Measurements from ENCODE around the gene EPHB2. TPM values are rescaled to one million over a fixed set of nuclear protein-coding genes. Genes with fewer than 3 reads are reported as not detected.

Gene EPHB2
- polyA plus RNA-seq, 3 donors = 11.4 to 16.6 (median 14.4) TPM

- DNase-seq = no peak
Observed at GRCh38 chr1:22877112-22877915, 166.7 kb downstream of the EPHB2 start.

GRCh38 chr1:22877980-22878379 is 167.3 kb downstream of the EPHB2 start:
- DNase-seq = no peak

GRCh38 chr1:22878626-22879025 is 168.0 kb downstream of the EPHB2 start:
- no peak for DNase-seq

DNA sequence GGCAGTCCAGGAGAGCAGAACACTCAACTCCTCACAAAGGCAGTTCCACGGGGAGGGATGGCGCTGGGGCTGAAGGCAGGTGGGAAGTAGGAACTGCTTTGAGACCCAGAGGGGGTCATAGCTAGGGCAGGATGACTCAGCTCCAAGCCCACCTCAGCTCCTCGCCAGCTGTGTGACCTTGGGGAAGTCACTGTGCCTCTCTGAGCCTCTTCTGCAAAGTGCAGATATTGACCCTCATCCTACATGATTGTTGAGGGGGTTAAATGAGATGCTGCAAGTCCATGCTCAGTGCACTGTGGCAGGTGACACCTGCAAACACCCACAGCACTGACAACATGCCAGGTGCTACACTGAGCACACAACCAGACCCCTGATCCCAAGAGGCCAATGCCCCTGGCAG is 168.8 kb downstream of the EPHB2 start:
- DNase-seq = no peak

DNA sequence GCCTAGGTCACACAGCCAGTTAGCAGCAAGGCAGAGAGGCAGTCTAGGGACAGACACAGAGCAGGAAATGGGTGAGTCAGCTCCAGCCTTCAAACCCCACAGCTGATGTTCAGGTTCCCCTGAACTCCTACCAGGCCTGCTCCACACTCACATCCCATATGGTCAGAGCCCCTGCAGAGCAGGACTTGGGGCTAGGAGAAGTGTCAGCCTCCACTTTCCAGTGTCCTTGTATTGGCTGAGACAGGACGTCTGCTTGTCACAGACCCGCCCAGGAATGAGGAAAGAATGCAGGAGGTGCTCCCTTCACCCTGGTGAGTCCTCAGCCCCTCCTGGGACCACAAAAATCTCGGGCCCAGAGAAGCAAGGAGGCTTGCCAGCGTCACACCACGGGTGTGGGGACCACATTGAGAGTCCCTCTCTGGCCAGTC is 169.5 kb downstream of the EPHB2 start:
- DNase-seq = no peak

GRCh38 chr1:22883406-22883805 is 172.8 kb downstream of the EPHB2 start:
- no peak for DNase-seq

DNA sequence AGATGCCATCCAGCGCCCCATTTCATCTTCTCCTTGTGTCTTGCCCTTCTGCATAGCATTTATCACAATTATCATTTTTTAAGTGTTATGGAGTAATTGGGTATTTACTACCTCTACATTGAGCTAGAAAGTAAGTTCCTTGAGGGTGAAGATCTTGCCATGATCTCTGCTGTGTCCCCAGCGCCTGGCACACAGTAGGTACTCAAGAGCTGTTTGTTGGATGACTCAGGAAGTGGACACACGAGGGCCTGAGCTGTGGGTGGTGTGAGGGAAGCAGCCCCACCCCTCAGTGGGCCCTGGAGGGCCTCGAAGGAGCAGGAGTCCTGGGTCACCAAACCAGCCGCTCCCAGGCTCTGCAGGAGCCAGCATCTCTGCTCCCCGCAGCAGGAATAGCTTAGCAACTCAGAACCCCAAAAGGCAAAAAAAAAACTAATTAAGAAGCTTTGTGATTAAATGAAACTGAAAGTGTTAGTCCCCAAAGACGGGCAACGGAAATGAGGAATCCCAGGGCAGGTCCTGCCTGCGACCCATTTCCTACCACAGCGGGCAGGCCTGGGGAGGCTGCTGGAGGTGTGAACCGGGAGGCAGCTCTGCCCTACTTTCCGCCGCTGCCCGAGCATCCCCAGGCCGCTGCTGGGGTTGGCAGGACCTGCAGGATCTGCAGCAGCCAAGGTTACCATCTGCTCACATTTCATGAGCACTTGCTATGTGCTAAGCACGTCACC is 174.3 kb downstream of the EPHB2 start:
- DNase-seq = no peak

- no peak for DNase-seq
Observed at GRCh38 chr1:22886211-22886610, 175.6 kb downstream of the EPHB2 start.

DNA sequence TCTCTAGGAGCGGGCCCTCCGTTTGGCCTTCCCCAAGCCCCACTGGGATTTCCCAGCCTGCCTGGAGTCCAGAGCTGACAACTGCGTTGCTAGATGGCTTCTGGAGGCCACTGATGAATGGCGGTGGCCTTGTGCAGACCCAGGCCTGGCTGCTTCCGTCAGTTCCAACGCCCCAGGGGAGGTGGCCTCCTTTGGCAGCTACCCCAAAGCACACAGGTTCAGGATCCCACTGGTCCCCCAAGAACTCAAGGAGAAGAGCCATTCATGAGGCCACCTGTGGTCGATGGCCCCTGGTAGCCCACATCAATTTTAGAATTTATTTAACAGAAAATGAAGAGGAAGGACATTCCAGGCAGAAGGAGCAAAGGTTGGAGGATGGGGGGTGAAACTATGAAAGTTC is 176.9 kb downstream of the EPHB2 start:
- no peak for DNase-seq

DNA sequence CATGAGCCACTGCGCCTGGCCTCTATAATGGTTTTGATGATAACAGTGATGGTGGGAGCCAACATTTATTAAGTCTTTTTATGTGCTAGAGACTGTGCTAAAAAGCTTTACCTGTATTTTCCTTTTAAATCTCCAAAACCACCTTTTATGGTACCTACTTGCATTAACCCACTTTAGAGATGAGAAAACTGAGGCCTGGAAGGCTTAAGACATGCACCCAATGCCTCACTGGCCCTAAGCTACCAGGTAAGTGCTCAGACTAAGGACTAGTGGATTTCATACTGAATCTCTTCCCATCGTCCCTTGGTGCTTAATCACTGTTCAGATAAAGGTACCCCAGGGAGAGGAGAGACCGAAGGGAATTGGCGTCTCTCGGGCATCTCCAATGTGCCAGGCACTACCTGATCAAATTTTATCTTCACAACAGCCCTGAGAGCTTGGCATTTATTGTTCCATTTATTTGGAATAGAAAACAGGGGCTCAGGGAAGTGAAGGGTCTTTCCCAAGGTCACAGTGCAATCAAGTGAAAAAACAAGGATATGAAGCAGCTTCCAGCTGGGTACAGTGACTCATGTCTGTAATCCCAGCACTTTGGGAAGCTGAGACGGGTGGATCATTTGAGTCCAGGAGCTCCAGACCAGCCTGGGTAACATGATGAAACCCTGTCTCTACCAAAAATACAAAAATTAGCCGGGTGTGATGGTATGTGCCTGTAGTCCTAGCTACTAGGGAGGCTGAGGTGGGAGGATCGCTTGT is 177.9 kb downstream of the EPHB2 start:
- no peak for DNase-seq

DNA sequence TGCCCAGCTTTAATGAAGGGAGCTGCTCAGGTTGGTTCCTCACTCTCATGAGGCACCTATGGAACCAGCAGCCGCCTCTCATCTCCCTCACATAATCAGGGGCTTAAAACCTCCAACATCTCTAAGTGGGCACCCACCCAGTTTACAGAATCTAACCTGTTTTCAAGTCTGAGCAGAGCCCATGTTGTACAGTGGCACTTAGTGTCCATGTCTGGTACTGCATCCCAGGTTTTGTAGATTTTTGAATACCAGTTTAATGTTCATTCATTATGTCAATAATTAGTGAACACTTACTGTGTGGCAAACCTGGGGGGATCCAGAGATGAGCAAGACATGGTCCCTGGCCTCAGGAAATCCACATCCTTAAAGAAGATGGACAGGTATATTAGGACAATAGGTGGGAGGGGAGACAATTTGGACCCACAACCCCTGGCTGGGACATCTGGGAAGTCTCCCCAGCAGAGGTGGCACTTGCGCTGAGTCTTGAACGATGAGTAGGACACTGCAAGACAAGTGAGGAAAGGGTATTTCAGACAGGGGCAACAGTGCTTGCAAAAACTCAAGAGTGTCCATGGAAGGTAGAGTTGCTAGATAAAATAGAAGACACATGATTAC is 178.7 kb downstream of the EPHB2 start:
- DNase-seq = no peak

DNA sequence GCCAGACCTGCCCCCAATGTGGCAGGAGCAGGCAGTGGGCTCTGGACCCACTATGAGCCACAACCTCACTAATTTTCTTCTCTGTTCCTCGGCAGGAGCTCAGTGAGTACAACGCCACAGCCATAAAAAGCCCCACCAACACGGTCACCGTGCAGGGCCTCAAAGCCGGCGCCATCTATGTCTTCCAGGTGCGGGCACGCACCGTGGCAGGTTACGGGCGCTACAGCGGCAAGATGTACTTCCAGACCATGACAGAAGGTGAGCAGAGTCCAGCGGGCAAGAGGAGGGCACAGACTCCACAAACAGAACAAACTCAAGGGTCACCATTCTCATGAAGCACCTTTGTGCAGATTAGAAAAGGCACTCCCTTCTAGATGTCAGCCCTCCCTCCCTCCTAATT is 182.2 kb downstream of the EPHB2 start:
- DNase-seq = no peak

GRCh38 chr1:22893292-22893691 is 182.7 kb downstream of the EPHB2 start:
- DNase-seq = no peak

- DNase-seq = no peak
Observed at GRCh38 chr1:22895357-22895756, 184.7 kb downstream of the EPHB2 start.

- DNase-seq = no peak
Observed at GRCh38 chr1:22896184-22896583, 185.5 kb downstream of the EPHB2 start.

- DNase-seq = no peak
Observed at GRCh38 chr1:22900451-22900850, 189.8 kb downstream of the EPHB2 start.

GRCh38 chr1:22903113-22903512 is 192.5 kb downstream of the EPHB2 start:
- DNase-seq = no peak

GRCh38 chr1:22906968-22907367 is 196.3 kb downstream of the EPHB2 start:
- no peak for DNase-seq

DNA sequence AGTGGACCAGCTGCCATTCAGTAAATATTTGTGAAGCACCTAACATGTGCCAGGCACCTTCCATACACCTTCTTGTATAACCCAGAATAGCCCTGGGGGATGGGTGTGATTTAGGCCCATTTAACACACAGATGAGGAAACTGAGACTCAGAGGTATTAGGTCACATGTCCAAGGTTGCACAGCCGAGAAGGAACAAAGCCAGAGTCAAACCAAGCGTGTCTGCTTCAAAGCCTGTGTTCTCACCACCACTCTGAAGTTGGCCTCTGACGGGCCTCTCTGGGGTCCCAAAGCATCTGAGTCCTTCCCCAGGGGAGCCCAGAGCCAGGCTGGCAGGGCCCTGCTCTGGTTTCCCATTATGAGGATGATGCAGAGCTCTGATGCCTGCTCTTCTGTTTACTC is 196.9 kb downstream of the EPHB2 start:
- DNase-seq = no peak

- DNase-seq = no peak
Observed at GRCh38 chr1:22908880-22909426, 198.3 kb downstream of the EPHB2 start.

DNA sequence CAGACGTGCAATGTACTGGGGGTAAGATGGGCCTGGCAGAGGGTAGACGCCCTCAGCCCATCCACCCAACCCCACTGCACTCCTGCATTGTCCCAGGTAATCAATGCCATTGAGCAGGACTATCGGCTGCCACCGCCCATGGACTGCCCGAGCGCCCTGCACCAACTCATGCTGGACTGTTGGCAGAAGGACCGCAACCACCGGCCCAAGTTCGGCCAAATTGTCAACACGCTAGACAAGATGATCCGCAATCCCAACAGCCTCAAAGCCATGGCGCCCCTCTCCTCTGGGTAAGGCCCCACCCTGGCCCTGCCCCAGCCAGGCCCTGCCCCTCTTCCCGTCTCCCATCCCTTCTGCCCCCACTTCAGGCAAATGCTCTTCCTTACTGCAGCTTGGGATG is 199.6 kb downstream of the EPHB2 start:
- DNase-seq = no peak
